ENCODE measurements around the gene INPP4A.
A peak's percentile ranks its signal among the peaks of the same experiment; 100 is the strongest.

The INPP4A gene

GRCh38 chr2:98504381-98505109, 59.9 kb downstream of the INPP4A start:
- no peaks in the 10 kb centered on the region for H3K36me3 Mint-ChIP-seq (ENCODE audit: low read depth)
- no peaks in the 10 kb centered on the region for H3K9me3 Mint-ChIP-seq
- peak overlapping the region; percentile 27 to 76 (median 44) for H3K27ac Mint-ChIP-seq
- peaks cover 54% of the 10 kb centered on the region for H3K4me1 Mint-ChIP-seq
- no peak for TF ChIP-seq CTCF (IDR thresholded peaks at IDR 0.05; ENCODE audit: unreplicated experiment in 3 of 3)
- no peak overlapping the region for H3K4me3 Mint-ChIP-seq
- no peaks in the 10 kb centered on the region for H3K27me3 Mint-ChIP-seq (ENCODE audit: low read depth)

DNA sequence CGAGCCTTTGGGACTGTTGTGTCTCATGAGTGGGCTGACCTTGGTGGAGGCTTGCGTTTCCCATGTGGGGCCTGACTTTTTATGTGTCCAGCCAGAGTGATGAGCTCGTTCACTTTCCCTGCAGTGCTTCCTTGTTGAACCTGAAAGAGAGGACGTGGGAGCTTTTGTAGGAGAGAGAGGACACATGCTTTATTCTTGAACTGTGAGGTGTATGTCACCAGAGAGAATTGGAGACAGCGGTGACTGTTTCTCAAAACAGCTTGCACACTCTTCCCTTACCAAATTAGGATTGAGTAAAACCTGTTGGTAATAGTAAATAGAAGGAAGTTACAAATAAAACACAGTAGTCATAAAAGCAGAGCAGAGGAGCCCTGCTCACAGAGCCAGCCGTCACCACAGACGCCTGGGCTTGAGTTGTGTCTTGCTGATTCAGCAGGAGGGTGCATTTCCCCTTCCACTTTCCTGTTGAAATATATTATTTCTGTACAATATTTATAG, 60.7 kb downstream of the INPP4A start:
- Mint-ChIP-seq H3K9me3 (no peaks in the 10 kb centered on the region), H3K4me3 (peak overlapping the region in 1 of 3 experiments; percentile 12), H3K27ac (peak overlapping the region; percentile 27 to 76 (median 51)), H3K36me3 (ENCODE audit: low read depth) (no peaks in the 10 kb centered on the region), H3K4me1 (peaks cover 46% of the 10 kb centered on the region), H3K27me3 (ENCODE audit: low read depth) (no peaks in the 10 kb centered on the region)
- TF ChIP-seq CTCF (IDR thresholded peaks at IDR 0.05; ENCODE audit: unreplicated experiment in 3 of 3): no peak

GRCh38 chr2:98505971-98506664, 61.5 kb downstream of the INPP4A start:
- H3K27ac Mint-ChIP-seq: peak overlapping the region; percentile 27 to 78 (median 76)

DNA sequence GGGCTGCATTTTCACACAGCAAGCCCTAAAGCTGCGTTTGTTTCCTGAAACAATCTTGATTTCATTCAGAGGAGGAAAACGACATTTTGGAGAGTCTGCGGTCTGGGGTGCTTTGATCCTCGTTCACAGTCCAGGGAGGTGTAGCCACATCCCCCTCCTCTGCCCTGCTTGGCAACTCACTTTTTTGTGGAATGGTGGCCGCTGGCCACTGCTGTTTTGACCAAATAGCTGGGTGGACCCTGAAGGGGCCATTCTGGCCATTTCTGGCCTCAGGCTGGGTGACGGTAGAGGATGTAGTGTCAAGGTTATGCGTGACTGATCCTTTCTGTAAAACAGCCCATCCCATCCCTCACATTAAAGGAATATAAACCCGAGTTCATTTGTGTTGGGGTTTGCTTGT, 62.2 kb downstream of the INPP4A start:
- Mint-ChIP-seq H3K4me3 (no peak overlapping the region), H3K9me3 (no peaks in the 10 kb centered on the region), H3K27ac (peak overlapping the region; percentile 51 to 78 (median 76)), H3K36me3 (ENCODE audit: low read depth) (no peaks in the 10 kb centered on the region), H3K27me3 (ENCODE audit: low read depth) (no peaks in the 10 kb centered on the region), H3K4me1 (peaks cover 44% of the 10 kb centered on the region)
- no peak for TF ChIP-seq CTCF (IDR thresholded peaks at IDR 0.05; ENCODE audit: unreplicated experiment in 3 of 3)

More at GRCh38 chr2:98505971-98506664, 61.5 kb downstream of the INPP4A start:
- Mint-ChIP-seq H3K4me1 (peaks cover 44% of the 10 kb centered on the region), H3K4me3 (peak overlapping the region in 1 of 3 experiments; percentile 8), H3K9me3 (no peaks in the 10 kb centered on the region), H3K36me3 (ENCODE audit: low read depth) (no peaks in the 10 kb centered on the region), H3K27me3 (ENCODE audit: low read depth) (no peaks in the 10 kb centered on the region)
- TF ChIP-seq CTCF (IDR thresholded peaks at IDR 0.05; ENCODE audit: unreplicated experiment in 3 of 3): no peak

GRCh38 chr2:98507461-98507860, 62.8 kb downstream of the INPP4A start:
- Mint-ChIP-seq H3K4me3 (no peak overlapping the region), H3K27ac (peak overlapping the region in 1 of 3 experiments; percentile 51)

More at GRCh38 chr2:98507461-98507860, 62.8 kb downstream of the INPP4A start:
- H3K27me3 Mint-ChIP-seq (ENCODE audit: low read depth): no peaks in the 10 kb centered on the region
- TF ChIP-seq CTCF (IDR thresholded peaks at IDR 0.05; ENCODE audit: unreplicated experiment in 3 of 3): no peak
- no peaks in the 10 kb centered on the region for H3K9me3 Mint-ChIP-seq
- H3K4me1 Mint-ChIP-seq: peaks cover 44% of the 10 kb centered on the region
- no peaks in the 10 kb centered on the region for H3K36me3 Mint-ChIP-seq (ENCODE audit: low read depth)

Measured in nephron (organoid).